ENCODE data around the gene MPPED1. TPM values are rescaled to one million over a fixed set of nuclear protein-coding genes. Genes with fewer than 3 reads are reported as not detected.

MPPED1 gene
- total RNA-seq, 1 experiment from 2014 or later = 0.28 TPM

DNA sequence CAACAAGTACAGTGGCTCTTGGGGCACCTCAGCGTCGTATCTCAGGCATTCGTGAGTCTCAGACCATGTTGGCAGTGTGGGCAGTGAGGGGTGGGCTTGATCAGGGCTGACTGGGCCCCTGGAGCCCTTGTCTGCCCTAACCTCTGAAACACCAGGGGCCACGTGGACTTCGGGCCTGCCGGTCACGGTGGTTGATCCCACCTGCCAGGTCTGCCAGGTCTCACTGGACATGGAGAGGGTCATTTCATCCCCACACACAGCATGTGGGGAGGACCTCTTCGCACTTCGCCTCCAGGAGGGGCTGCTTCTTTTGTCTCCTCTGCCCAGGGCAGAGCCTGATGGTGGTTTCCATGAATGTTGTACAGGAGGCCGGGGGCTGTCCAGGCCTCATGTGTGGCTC lies 77.1 kb downstream of the MPPED1 start:
- no peak overlapping the region for H3K56ac ChIP-seq (ENCODE audit: insufficient read length, low read depth, low read length)
- no peak overlapping the region for H3K4me2 ChIP-seq (ENCODE audit: insufficient read depth, insufficient read length, low read length)
- H3K79me1 ChIP-seq (ENCODE audit: insufficient read depth, low read depth, low read length, poor library complexity, severe bottlenecking) = no peaks in the 10 kb centered on the region
- H2BK12ac ChIP-seq (ENCODE audit: insufficient read length, low read depth, low read length) = no peak overlapping the region
- H3K27ac ChIP-seq (ENCODE audit: insufficient read length, low read depth, low read length) = no peak overlapping the region
- no peak overlapping the region for H2BK120ac ChIP-seq (ENCODE audit: low read depth, low read length, poor library complexity, severe bottlenecking)
- H3K23me2 ChIP-seq (ENCODE audit: insufficient read length, low read depth, low read length, poor library complexity, severe bottlenecking) = no peaks in the 10 kb centered on the region
- H3K9ac ChIP-seq (ENCODE audit: extremely low read depth, insufficient read length, low read length) = no peak overlapping the region
- WGBS (ENCODE audit: extremely low coverage, insufficient read length, low lambda C conversion rate) = no CpG with 5 or more reads among the region's 10 CpGs
- Mint-ChIP-seq H3K27me3 (ENCODE audit: low read depth) (peaks cover 10% of the 10 kb centered on the region), H3K27ac (no peak overlapping the region), H3K9me3 (peaks cover 7 to 11% of the 10 kb centered on the region in 2 experiments), H3K4me1 (no peaks in the 10 kb centered on the region), H3K4me3 (no peak overlapping the region), H3K36me3 (ENCODE audit: insufficient read depth in 1 of 3, low read depth in 3 of 3) (peaks cover 0 to 5% (median 2%) of the 10 kb centered on the region in 3 experiments; a peak in 3 of 7 replicates)
- no peak overlapping the region for H2AFZ ChIP-seq (ENCODE audit: low read length)
- no peaks in the 10 kb centered on the region for H3K27me3 ChIP-seq (ENCODE audit: insufficient read depth, low read length)
- no peak overlapping the region for H2BK20ac ChIP-seq (ENCODE audit: low read depth, low read length, poor library complexity, severe bottlenecking)
- H3K4me1 ChIP-seq (ENCODE audit: insufficient read depth, low read length) = no peaks in the 10 kb centered on the region
- no peak overlapping the region for H3K23ac ChIP-seq (ENCODE audit: insufficient read length, low read depth, low read length)
- H2AK5ac ChIP-seq (ENCODE audit: insufficient read length, low read length) = no peak overlapping the region
- H3K9me3 ChIP-seq (ENCODE audit: control insufficient read depth, low read depth, low read length) = no peaks in the 10 kb centered on the region
- no peak for DNase-seq
- no peak overlapping the region for H2BK5ac ChIP-seq (ENCODE audit: insufficient read length, low read length)
- H3K79me2 ChIP-seq (ENCODE audit: insufficient read depth, low read length) = no peaks in the 10 kb centered on the region
- H3K4ac ChIP-seq (ENCODE audit: low read depth, low read length) = no peak overlapping the region
- H3K14ac ChIP-seq (ENCODE audit: insufficient read depth, low read length) = no peak overlapping the region
- TF ChIP-seq, protein P1, sequence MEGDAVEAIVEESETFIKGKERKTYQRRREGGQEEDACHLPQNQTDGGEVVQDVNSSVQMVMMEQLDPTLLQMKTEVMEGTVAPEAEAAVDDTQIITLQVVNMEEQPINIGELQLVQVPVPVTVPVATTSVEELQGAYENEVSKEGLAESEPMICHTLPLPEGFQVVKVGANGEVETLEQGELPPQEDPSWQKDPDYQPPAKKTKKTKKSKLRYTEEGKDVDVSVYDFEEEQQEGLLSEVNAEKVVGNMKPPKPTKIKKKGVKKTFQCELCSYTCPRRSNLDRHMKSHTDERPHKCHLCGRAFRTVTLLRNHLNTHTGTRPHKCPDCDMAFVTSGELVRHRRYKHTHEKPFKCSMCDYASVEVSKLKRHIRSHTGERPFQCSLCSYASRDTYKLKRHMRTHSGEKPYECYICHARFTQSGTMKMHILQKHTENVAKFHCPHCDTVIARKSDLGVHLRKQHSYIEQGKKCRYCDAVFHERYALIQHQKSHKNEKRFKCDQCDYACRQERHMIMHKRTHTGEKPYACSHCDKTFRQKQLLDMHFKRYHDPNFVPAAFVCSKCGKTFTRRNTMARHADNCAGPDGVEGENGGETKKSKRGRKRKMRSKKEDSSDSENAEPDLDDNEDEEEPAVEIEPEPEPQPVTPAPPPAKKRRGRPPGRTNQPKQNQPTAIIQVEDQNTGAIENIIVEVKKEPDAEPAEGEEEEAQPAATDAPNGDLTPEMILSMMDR (conservative IDR thresholded peaks at IDR 0.05) = no peak
- no peak overlapping the region for H4K8ac ChIP-seq (replicated peaks; ENCODE audit: insufficient read length, low read depth, low read length)
- H4K20me1 ChIP-seq (ENCODE audit: control insufficient read depth, insufficient read depth, insufficient read length) = no peaks in the 10 kb centered on the region
- H4K5ac ChIP-seq (ENCODE audit: insufficient read length, low read depth, low read length) = no peak overlapping the region
- H3T11ph ChIP-seq (ENCODE audit: low read length) = no peak overlapping the region
- H4K91ac ChIP-seq (ENCODE audit: insufficient read length, low read depth, low read length) = no peak overlapping the region
- no peak overlapping the region for H2BK15ac ChIP-seq (ENCODE audit: low read depth, low read length)
- no peak overlapping the region for H3K18ac ChIP-seq (ENCODE audit: insufficient read length, low read depth, low read length)

Data from H9 (cell line).